ENCODE measurements around the gene B4GALNT1.
A peak's percentile ranks its signal among the peaks of the same experiment; 100 is the strongest.

B4GALNT1 gene

DNA sequence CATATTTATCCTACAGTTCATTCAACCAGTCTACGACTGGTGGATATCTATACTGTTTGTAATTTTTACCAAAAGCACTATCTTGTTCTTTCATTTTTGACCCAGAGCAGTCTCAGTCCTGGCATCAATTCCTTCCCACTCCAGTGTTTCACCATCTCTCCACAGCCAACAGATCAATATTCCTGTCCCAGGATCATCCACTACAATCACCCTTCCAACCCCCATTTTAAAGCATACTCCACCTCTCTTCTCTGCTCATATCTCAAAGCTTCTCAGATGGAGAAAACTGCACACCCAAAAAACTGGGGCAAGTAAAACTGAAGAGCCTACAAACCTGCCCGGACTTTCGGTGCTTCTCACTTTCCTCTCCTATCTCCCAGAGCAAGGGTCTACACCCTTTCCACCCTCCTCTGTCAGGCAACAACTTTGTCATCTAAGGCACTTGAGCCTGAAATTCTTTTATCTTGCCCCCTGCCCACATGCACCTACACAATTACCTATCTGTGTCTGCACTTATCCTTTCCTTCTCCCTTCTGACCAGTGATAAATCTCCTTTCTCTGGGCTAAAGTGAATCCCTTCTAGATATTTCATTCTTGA, 46.1 kb downstream of the B4GALNT1 start:
- no peak for DNase-seq

DNA sequence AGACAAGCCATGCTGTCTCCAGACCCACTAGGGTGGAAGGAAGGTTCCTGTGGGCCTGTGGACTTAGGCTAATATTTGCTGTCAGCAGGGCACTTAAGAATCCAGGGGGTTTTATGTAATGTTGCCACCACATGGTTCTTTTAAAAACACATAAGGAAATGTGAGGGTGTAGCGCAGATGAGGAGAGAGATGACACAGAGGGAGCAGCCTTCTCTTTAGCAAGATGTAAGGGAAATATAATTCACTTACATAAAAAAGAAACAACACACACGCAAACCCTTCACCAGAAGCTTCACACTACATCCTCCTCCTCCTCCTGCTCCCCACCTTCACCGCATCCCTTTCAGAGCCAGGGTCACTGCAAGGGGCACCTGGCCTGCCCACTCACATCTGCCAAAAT, 46.9 kb downstream of the B4GALNT1 start:
- no peak for DNase-seq

DNA sequence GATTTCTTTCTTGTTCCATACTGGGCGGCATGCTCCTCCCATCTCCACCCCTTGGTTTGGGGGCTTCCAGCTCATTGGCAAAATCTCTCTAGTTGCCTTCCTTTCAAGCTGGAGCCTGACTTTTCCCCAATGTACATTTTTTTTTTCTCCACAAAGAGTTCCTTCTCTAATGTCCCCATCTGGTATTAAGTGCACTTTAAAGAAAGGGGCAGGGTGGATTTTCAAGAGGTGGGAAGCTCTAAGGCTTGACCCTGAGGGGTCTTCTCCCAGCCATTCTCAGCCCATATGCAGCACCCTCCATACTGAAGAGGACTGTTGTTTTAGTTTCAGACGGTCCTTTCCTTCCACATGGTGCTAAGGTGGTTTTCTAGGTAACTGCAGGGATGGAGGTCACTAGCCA, 47.8 kb downstream of the B4GALNT1 start:
- no peak for DNase-seq

DNA sequence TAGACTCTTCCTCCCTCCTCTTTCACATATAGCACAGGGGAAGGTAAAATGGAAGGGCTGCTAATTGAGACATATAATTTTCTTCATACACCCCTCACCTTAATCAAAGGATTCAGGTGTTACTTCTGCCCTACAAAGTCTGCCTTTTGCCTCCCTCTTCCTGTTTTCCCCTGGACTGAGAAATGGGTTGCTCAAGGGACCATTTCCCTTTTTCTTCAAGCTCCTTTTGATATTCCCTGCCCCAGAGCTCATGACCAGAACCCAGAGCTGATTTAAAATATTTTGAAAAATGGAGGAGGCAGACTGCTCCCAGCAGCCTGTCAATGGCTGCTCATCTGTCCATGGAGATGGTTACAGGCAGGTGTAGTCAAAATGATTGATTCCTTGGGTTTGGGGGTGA, 48.3 kb downstream of the B4GALNT1 start:
- DNase-seq: no peak

DNA sequence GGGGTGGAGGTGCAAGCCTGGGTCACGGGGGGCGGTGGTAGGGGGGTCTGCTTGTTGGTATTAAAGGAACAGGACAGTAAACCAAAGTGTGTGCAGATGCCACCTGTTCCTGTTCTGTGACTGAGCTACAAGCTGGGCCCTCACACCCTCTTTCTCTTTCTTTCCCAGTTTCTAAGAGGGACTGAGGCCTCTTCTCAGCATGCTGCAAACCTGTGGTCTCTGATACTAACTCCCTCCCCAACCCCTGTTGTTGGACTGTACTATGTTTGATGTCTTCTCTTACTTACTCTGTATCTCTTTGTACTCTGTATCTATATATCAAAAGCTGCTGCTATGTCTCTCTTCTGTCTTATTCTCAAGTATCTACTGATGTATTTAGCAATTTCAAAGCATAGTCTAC, 49.0 kb downstream of the B4GALNT1 start:
- no peak for DNase-seq

DNA sequence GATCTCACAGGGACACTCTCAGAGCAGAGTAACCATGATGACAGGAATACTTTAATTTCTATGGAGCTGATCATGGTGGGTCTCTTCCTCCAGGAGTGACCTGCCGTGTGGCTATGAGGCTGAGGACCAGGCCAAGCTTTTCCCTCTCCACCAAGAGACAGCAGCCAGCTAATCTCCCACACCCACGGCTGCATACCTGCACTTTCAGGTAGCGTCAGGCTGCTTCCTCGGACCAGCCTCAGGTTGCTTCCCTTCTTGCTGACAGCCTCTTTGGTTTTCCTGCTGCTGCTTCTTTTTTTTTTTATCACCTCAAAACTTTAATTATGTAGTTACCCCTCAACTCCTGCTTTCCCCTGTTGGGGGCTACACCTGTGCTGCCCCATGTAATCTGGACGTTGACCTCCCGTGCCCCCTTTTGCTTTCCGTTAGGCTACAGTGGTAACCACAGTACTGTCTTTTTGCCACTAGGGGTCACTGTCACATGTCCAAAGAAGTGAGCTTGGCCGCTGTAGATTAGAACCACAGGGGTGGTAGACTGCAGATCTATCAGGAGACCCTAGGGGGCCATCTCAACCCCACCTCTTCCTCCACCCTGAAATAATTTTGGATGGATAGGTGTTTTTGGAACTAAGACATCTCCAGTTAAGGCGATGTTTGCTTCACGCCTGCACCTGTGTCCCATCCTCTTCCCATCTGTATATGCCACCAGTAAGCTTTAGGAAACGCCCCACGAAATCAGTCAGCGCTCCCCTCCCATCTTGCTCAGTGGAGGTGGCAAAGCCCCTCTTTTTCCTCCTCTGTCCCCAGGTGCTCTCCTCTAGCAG, 49.8 kb downstream of the B4GALNT1 start:
- DNase-seq: peak in 42 of 51 donors; percentile 1 to 75 (median 30)

DNA sequence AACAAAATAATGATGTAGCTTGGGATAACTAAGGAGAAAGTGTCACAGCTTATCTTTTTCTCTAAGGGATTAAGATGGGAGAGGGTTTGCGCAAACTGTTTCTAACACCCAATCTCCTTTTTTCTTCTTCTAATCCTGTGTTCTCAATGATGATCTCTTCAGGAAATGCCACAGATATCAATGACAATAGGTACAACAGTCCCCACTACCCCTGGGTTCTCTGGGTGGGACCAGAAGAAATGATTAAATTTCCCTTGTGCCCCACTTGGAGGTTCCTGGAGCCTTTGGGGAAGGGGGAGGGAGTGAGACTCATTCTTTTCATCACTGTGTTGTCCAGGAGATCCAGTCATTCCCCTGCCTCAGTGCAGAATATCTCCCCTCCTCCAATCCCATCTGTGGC, 50.6 kb downstream of the B4GALNT1 start:
- no peak for DNase-seq

DNA sequence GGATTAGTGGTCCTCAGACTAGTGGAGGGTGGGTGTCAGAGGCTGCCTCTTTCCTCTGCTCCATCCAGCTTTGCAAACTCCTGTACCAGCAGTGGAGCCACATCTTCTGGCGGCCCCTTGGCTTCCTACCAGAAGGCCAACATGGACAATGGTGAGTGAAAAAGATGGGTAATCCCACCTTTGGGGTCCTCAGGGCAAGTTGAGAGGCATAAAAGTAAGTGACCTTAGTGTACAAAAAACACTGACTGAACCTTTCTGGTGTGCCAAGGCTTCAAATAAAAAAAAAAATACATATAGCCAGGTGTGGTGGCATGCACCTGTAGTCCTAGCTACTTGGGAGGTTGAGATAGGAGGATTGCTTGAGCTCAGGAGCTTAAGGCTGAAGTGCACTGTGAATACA, 51.2 kb downstream of the B4GALNT1 start:
- no peak for DNase-seq

DNA sequence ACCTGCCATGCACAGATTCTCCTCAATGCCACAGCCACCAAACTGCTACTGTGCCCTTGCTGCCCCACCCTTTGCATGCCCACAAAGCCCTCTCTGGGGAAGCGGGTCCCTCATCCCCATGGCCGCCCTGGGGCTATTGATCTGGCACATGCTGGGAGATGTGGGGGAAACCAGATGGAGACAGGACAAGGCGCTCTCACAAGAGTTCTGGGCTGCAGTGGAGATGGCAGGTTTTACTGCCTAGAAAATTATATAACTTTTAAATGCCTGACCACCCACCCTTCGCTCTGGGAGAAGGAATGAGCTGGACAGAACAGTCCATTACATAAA, 52.6 kb downstream of the B4GALNT1 start:
- DNase-seq: no peak

DNA sequence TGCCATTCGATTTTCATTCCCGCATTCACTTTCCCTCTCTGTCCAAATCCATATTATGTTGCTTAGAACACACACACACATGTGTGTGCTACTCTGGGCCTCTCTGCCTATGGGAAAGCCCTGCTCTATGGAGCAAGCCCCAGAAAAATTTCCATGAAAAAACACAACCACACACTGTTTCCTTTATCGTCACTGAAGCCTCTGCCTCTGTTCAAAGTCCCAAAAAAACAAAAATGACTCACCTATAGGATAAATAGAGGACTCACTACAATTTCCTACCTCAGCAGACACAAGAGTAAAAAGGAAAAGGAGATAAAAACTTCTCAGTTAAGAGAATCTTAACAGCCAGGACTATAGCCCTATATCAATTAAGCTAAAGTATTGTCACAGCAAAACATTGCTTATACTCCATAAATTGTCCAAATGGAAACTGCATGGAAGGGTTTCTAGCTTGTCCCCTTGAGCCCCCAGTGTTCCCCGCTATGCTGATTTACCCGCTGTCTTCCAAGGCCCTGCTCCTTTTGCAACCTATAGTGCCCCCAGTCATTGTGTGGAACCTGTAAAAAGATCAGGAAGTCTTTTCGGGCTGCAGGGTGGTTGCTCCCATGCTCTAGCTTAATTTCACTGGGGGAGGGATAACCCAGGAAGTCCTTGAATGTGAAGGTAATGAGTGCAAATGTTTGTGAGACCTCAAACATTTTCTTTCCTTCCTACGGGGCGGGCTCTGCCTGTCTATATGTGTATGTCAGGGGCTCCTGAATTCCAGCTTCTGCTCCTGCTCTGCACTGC, 53.1 kb downstream of the B4GALNT1 start:
- no peak for DNase-seq

DNA sequence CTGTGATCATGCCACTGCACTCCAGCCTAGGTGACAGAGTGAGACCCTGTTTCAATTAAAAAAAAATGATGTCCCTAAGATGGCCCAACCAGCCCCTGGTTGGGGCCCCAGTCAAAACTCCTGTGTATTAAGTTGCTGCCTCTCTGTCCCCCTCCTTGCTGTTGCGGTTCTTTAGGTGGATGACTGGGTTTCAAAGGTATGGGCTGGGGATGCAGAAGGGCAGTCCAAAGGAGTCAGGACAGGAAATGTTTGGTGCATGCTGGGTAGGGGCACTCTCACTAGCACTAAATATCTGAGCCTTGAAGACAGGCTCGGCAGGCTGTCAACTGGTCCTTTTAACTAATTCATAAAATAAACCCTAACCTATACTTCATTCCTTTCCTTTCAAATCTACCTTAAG, 54.0 kb downstream of the B4GALNT1 start:
- no peak for DNase-seq

DNA sequence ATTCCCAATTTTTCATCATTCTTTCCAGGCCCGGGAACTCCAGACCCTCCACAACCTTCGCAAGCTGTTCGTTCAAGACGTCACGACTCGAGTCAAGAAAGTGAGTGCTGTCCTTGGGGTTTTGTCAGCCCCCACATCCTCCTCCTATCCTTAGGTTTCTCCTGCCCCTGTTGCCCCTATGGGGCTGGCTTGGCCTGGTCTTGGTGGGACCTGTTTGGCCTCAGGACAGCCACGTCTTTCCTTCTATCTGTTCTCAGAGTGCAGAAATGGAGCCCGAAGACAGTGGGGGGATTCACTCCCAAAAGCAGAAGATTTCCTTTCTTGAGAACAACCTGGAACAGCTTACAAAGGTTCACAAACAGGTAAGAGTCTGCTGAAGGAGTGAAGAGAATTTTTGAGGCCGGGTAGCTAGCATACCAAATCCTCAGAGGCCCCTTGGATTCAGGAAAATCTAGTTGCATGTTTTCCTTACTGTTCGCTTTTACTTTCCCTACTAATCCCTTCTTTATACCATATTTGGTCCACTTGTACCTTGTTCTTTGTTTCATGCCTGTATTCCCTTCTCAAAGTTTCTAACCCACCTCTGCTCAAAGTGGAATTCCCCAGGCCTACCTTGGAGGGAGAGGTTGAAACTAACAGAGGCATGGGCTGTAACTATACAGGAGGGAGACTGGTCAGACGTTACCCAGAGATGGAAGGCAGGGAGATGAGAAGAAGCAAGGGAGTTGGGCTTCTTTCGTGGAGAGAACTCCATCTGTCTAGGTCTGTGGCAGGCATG, 54.8 kb downstream of the B4GALNT1 start:
- no peak for DNase-seq

DNA sequence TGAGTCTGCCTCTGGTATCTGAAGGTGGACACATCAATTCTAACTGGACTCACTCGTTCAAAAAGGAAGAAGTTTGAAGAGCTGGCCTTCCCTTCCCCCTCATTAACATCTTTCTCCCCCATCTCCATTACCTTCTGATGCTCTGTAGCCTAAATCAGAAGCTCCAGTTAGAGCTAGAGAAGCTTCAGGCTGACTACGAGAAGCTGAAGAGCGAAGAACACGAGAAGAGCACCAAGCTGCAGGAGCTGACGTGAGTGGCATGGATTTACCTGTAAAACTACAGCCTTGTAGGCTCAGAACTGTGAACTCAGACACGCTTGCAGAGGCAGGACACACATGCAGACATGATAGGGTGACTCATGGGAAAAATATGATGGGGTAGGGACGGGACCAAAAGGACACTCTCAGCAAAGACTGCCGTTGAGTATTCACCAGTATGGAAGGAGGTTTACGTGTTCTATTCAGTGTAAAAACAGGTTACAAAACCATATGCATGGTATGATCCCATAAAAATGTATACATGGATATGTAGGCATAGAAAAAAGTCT, 56.3 kb downstream of the B4GALNT1 start:
- no peak for DNase-seq

Data from hypothalamus (tissue), 51 donors.